ENCODE data around the gene IGF2BP2. TPM values are rescaled to one million over a fixed set of nuclear protein-coding genes. Genes with fewer than 3 reads are reported as not detected.
A peak's percentile ranks its signal among the peaks of the same experiment; 100 is the strongest.

IGF2BP2 gene
- total and polyA plus RNA-seq, 2 of the 8 experiments (the other 6 are each of a cell fraction or from before 2014, with no cell fraction given), result 7.4 to 121 TPM

GRCh38 chr3:185657691-185658503 is 166.9 kb downstream of the IGF2BP2 start:
- Histone ChIP-seq H3K9ac (replicated peaks in 1 of 4; ENCODE audit: extremely low read depth in 1 of 4, low read depth in 3 of 4, low read length in 3 of 4) (no peak overlapping the region), H4K8ac (ENCODE audit: extremely low read depth, insufficient read depth, low read length) (no peak overlapping the region), H3K79me1 (ENCODE audit: low read depth, low read length) (no peaks in the 10 kb centered on the region), H3K36me3 (ENCODE audit: control insufficient read depth in 2 of 4, insufficient read depth in 4 of 4, low read length in 3 of 4) (peaks cover 13 to 55% (median 34%) of the 10 kb centered on the region in 4 experiments), H2AK5ac (ENCODE audit: low read depth, low read length) (no peak overlapping the region), H3K4ac (replicated peaks; ENCODE audit: insufficient read length, low read depth, low read length) (no peak overlapping the region), H2BK20ac (ENCODE audit: low read length) (no peak overlapping the region), H4K20me1 (replicated peaks in 1 of 2; ENCODE audit: control insufficient read depth in 1 of 2, insufficient read depth in 2 of 2, low read length in 2 of 2) (peaks cover 0 to 3% of the 10 kb centered on the region in 2 experiments), H3K79me2 (ENCODE audit: control insufficient read depth in 1 of 2, insufficient read depth in 2 of 2, low read length in 2 of 2) (no peaks in the 10 kb centered on the region), H4K91ac (replicated peaks; ENCODE audit: insufficient read length, low read length) (no peak overlapping the region), H2AFZ (ENCODE audit: low read length) (no peak overlapping the region), H2BK5ac (ENCODE audit: low read depth, low read length) (peak overlapping the region; percentile 54; the same call in 1 of the 2 replicates), H3K9me3 (ENCODE audit: insufficient read depth in 2 of 2, low read depth in 1 of 2, low read length in 1 of 2) (no peaks in the 10 kb centered on the region), H3K4me2 (ENCODE audit: insufficient read depth in 1 of 2, low read depth in 2 of 2, low read length in 2 of 2) (no peak overlapping the region), H2BK15ac (ENCODE audit: low read length) (no peak overlapping the region), H3K14ac (ENCODE audit: insufficient read length) (no peak overlapping the region), H3K23ac (ENCODE audit: insufficient read length) (no peak overlapping the region), H3K4me1 (replicated peaks in 1 of 4; ENCODE audit: control insufficient read depth in 3 of 4, insufficient read depth in 4 of 4, low read length in 3 of 4) (peaks cover 0 to 3% (median under 1%) of the 10 kb centered on the region in 4 experiments; a peak in 3 of 7 replicates), H3K56ac (replicated peaks; ENCODE audit: insufficient read length, low read depth, low read length) (no peak overlapping the region), H3K4me3 (ENCODE audit: extremely low read depth in 1 of 4, insufficient read depth in 2 of 4, low read depth in 3 of 4, low read length in 4 of 4) (no peak overlapping the region), H3K27me3 (replicated peaks in 1 of 4; ENCODE audit: control insufficient read depth in 3 of 4, extremely low read depth in 1 of 4, insufficient read depth in 3 of 4, low read length in 3 of 4) (no peaks in the 10 kb centered on the region), H3K18ac (ENCODE audit: extremely low read depth, low read length) (no peak overlapping the region), H4K5ac (ENCODE audit: insufficient read length, low read depth, low read length) (no peak overlapping the region), H2BK120ac (replicated peaks; ENCODE audit: low read depth, low read length) (no peak overlapping the region), H2BK12ac (ENCODE audit: low read depth, low read length) (no peak overlapping the region), H3K27ac (ENCODE audit: low read depth, low read length) (no peak overlapping the region), H3K23me2 (ENCODE audit: low read depth, low read length) (no peaks in the 10 kb centered on the region)
- WGBS, 2 experiments (ENCODE audit: extremely low coverage in 1 of 2, insufficient coverage in 1 of 2, insufficient read length in 1 of 2, insufficient replicate concordance in 2 of 2, low coverage in 1 of 2, low lambda C conversion rate in 2 of 2, missing lambda C conversion rate in 1 of 2), result 90% methylated on average over 15 of the region's 15 CpGs; no CpG with 5 or more reads in 1 of the 2 experiments
- POLR2A ChIA-PET (ENCODE audit: partially characterized antibody), result interaction anchor here (2.1 to 3.5 kb wide), 2 partner anchors 8 to 10 kb away, joined by 5 to 11 read pairs; no protein-coding TSS in a partner anchor
- no peak for FAIRE-seq
- TF ChIP-seq POLR2AphosphoS5 (IDR thresholded peaks at IDR 0.05; ENCODE audit: low read depth, low read length), result peak; percentile 65; the same call in 1 of the 2 replicates
- no peak for TF ChIP-seq TEAD4 (IDR thresholded peaks at IDR 0.05; ENCODE audit: low read depth, low read length)
- no peak for DNase-seq (ENCODE audit: low read depth in 1 of 2, low spot score in 2 of 2)
- CTCF ChIA-PET (ENCODE audit: partially characterized antibody), result interaction anchor here (0.6 to 6.9 kb wide), 9 partner anchors 10 to 1187 kb away, joined by 3 to 67 read pairs (median 6); no protein-coding TSS in a partner anchor

Measured in H1 (cell line).